NOMO-1 (cell line): ENCODE measurements around the gene KCNMA1.

Source experiments
- DNase-seq, 2 experiments: peaks; one replicate each; lab custom pipeline; 2025; ENCODE audit not compliant: unreplicated experiment in 2 of 2; lab: John Stamatoyannopoulos, UW

Gene KCNMA1

DNA sequence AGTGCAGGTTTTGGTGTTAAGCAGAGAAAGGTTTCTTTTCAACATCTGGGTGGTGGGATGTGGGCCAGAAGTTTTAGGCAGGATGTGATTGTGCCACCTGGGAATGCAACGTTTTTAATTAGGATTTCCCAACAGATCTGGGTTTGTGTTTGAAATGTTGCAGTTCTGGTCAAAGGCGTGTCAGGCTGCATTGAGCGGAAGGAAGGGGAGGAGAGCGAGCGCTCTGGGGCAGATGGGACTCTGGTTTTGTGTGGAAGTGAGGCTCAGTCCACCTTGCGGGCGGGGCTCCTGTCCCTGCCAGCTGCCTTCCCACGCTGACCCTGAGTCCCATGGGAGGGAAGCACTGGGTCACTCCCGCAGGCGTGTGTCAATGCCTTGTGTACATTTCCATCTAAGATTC is 767.7 kb downstream of the KCNMA1 start:
- no peak for DNase-seq

DNA sequence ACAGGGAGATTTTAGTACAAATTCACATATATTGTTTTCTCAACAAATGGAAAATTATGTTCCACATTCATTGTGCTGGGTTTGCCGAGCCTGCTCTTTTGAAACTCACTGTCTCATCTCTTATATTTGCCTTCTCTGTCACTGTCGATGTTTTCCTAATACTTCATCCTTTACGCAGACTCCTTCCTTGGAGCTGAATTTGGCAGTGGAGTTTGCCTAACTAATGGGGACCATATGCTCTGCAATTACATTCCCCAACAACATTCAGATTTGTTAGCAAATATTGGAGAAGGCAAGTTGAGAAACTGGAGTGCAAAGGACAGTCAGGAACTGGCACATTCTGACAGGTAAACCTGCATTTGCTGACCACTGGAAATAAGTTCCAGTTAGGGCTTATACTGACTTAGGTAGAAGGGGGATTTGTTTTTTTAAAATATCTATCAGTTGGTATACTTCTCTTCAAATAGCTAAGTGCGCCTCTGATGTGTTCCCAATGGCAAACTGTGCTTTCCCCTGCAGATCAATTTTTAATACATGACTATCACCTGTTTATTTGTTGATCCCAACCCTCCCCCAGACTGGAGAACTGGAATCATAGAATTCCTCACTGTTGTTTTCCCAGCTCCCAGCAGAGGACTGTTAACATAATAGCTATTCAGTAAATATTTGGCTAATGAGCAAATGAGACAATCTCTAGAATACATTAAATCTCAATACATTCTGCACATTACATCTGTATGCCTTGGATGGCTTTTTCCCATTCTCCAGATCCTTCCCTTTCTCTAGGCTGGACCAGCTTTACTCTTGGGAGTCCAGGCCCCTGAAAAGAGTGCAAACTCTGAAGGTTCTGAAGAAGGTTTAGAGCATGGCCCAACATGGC is 769.3 kb downstream of the KCNMA1 start:
- DNase-seq: no peak

DNA sequence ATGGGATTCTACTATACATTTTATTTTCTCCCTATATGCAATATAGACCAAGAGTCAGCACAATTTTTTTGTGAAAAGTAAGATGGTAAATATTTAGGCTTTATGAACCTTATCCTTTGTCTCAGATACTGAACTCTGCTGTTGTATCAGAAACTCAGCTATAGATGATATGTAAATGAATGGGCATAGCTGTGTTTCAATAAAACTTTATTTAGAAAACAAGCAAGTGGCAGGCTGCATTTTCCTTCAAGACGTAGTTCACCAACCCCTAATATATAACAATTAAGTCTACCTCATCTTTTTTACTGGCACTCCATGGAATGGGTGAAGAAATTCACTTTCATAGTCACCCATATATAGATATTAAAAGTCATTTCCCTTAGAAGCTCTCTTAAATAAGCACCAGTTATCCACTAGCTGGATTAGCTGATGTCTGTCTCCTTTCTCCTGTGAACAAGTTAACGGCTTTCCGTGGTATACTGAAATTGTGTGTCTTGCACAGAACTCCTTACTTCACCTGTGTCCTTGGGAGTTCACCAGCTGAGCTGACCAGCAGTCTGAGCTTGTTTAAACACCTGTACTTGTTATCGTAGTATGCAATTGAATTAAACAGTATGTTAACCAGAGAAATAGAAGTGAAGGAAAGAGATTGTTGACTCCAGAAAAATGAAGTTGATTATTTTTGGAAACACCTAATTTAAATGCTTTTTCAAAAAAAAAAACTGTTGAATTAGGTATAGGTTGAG is 770.6 kb downstream of the KCNMA1 start:
- DNase-seq: no peak

DNA sequence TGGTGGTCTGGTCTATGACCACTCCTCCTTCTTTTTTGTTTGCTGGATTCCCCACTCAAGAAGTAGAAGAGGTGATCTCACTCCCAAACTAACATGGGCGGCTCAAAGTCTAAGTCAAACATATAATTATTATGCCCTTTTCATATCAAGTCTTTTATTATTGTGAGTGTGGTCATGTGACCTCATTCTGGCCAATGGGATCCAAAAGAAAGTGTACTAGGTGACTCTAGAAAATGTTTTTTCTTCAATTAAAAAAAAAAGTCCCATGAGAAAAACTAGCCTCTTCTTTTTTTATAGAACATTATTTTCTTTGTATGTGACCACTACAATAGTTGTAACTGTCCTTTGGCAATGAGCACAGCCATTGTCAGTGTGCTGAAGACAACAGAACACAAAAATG is 772.7 kb downstream of the KCNMA1 start:
- DNase-seq: no peak

DNA sequence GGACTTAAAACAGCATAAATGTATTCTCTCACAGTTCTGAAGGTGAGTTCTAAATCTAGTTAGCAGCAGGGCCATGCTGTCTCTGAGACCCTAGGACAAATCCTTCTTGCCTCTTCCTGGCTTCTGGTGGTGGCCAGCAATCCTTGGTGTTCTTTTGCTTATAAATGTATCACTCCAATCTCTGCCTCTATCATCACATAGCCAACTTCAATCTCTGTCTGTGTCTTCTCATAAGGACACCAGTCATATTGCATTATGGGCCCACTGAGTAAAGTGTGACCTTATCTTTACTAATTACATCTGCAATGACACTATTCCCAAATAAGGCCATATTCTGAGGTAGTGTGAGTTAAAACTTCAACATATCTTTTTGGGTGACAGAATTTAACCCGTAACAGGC is 778.9 kb downstream of the KCNMA1 start:
- no peak for DNase-seq

DNA sequence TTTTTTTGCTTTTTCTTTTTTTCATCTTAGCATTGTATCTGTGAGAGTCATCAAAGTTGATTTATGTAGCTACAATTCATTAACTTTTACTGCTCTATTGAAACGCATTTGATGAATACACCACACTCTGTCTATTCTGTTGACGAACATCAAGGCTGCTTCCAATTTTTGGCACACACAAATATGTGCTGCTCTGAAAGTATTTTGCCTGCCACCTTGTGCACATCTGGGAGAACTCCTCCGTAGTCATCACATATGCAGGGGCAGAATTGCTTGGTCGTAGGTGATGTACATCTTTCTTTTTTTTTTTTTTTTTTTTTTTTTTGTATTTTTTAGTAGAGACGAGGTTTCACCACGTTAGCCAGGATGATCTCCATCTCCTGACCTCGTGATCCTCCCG is 796.8 kb downstream of the KCNMA1 start:
- no peak for DNase-seq

DNA sequence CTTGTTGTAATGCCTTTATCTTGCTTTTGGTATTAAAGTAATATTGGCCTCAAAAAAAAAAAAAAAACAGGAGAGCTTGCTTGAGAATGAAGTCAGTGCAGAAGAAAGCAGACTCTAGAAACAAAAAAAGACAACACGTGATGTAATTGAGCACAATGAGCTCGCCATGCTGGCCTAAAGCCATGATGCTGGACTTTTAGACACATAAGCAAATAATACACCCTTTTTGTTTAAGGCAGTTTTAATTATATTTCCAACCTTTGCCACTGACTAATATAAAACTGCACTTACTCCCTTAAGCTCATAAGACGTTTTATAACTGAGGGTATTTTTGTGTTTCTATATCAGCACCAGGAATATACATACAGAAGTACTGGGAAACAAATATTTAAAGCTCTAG is 798.3 kb downstream of the KCNMA1 start:
- no peak for DNase-seq

DNA sequence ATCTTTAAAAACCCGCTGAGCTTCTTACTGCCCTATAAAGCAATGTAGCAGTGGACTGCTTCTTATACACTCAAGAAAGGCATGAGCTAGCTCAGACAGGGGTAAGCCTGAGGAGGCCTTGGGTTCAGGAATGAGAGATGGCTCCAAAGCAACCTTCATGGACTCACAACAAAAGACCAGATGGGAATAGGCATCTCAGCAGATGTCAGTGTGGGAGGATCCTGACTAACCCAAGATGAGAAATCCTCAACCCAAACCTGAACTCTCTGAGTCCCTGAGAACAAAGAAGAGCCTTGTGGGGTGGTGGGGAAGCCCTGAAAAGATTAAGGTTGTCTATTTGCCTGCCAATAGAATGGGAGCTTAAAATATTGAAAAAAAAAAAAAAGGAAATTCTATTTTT is 807.4 kb downstream of the KCNMA1 start:
- DNase-seq: no peak

DNA sequence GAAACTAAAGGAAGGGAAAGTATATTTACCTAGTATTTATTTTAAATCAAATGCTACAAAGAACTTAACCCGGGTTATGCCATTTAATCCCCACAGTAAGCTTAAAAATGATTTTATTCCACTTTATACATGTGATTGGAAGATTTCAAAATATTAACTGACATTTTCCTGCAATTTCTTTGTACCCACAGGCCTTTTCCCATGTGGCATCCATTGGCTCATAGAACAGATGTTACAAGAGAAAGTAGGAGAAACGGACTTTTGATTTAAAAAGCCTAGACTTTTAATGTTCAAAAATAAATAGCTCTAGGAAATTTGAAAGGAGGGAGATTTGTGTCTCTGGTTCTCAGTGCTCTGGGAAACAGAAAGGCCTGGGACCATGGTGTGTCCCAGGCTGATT is 807.9 kb downstream of the KCNMA1 start:
- no peak for DNase-seq
